ENCODE measurements around the gene CDK5R1. TPM values are rescaled to one million over a fixed set of nuclear protein-coding genes. Genes with fewer than 3 reads are reported as not detected.

Gene CDK5R1
- total and polyA plus RNA-seq, 9 donors, result 0.69 to 4.1 (median 2.0) TPM

- no peak for TF ChIP-seq CTCF (IDR thresholded peaks at IDR 0.05)
- TF ChIP-seq EP300 (IDR thresholded peaks at IDR 0.05), result no peak
- TF ChIP-seq POLR2A (IDR thresholded peaks at IDR 0.05), result no peak
- intact Hi-C loops (cut with DNase I), result no loop called here
- H3K27ac ChIP-seq, result no peak overlapping the region
- H3K36me3 ChIP-seq, result no peaks in the 10 kb centered on the region
- H3K9me3 ChIP-seq, result no peaks in the 10 kb centered on the region
- no peaks in the 10 kb centered on the region for H3K4me1 ChIP-seq (ENCODE audit: insufficient read depth)
- 94 to 96% (median 95%) methylated on average over 4 of the region's 4 CpGs for WGBS, 3 donors
- H3K4me3 ChIP-seq, result no peak overlapping the region
- no peaks in the 10 kb centered on the region for H3K27me3 ChIP-seq
- no peak for DNase-seq
These were observed 40.4 kb downstream of the CDK5R1 start for GRCh38 chr17:32527146-32527545.

- 90 to 94% (median 94%) methylated on average over 7 of the region's 7 CpGs for WGBS, 3 donors
- no peaks in the 10 kb centered on the region for H3K9me3 ChIP-seq
- no peak for DNase-seq
- H3K4me3 ChIP-seq, result no peak overlapping the region
- intact Hi-C loops (cut with DNase I), result no loop called here
- TF ChIP-seq CTCF (IDR thresholded peaks at IDR 0.05) (no peak), EP300 (IDR thresholded peaks at IDR 0.05) (no peak), POLR2A (IDR thresholded peaks at IDR 0.05) (no peak)
- H3K27me3 ChIP-seq, result no peaks in the 10 kb centered on the region
- no peaks in the 10 kb centered on the region for H3K36me3 ChIP-seq
- no peaks in the 10 kb centered on the region for H3K4me1 ChIP-seq (ENCODE audit: insufficient read depth)
- no peak overlapping the region for H3K27ac ChIP-seq
These were observed 42.0 kb downstream of the CDK5R1 start for GRCh38 chr17:32528825-32529224.

- intact Hi-C loops (cut with DNase I), result no loop called here
- H3K27me3 ChIP-seq, result no peaks in the 10 kb centered on the region
- WGBS, 3 donors, result 32 to 34% (median 34%) methylated on average over 10 of the region's 10 CpGs
- no peaks in the 10 kb centered on the region for H3K4me1 ChIP-seq (ENCODE audit: insufficient read depth)
- H3K9me3 ChIP-seq, result no peaks in the 10 kb centered on the region
- TF ChIP-seq CTCF (IDR thresholded peaks at IDR 0.05), result no peak
- no peak for TF ChIP-seq EP300 (IDR thresholded peaks at IDR 0.05)
- TF ChIP-seq POLR2A (IDR thresholded peaks at IDR 0.05), result no peak
- H3K27ac ChIP-seq, result no peak overlapping the region
- no peak overlapping the region for H3K4me3 ChIP-seq
- no peaks in the 10 kb centered on the region for H3K36me3 ChIP-seq
- no peak for DNase-seq
These were observed 42.8 kb downstream of the CDK5R1 start for GRCh38 chr17:32529604-32530003.

- intact Hi-C loops (cut with DNase I), result no loop called here
- no peak for DNase-seq
- Histone ChIP-seq H3K27ac (no peak overlapping the region), H3K27me3 (no peaks in the 10 kb centered on the region), H3K9me3 (no peaks in the 10 kb centered on the region), H3K4me1 (ENCODE audit: insufficient read depth) (no peaks in the 10 kb centered on the region), H3K36me3 (no peaks in the 10 kb centered on the region), H3K4me3 (no peak overlapping the region)
- no peak for TF ChIP-seq POLR2A (IDR thresholded peaks at IDR 0.05)
- no peak for TF ChIP-seq CTCF (IDR thresholded peaks at IDR 0.05)
- no peak for TF ChIP-seq EP300 (IDR thresholded peaks at IDR 0.05)
- 84 to 94% (median 89%) methylated on average over 3 of the region's 3 CpGs for WGBS, 3 donors
These were observed 46.5 kb downstream of the CDK5R1 start for GRCh38 chr17:32533296-32533695.

All from ovary (tissue), 9 donors.